Endothelial cell (in vitro differentiated cells): ENCODE measurements around the gene ATG5. TPM values are rescaled to one million over a fixed set of nuclear protein-coding genes. Genes with fewer than 3 reads are reported as not detected.
A peak's percentile ranks its signal among the peaks of the same experiment; 100 is the strongest.

ENCODE experiments used
- DNase-seq: peaks from one replicate; pipeline ENCODE4 v3.0.0; 2021; ENCODE audit warnings: low spot score
- H3K27ac Mint-ChIP-seq: one replicate; pipeline ENCODE4 v1.8.0; 2021; ENCODE audit warnings: mixed read lengths, inconsistent platforms; ENCODE audit not compliant: unreplicated experiment
- H3K27me3 Mint-ChIP-seq: one replicate; pipeline ENCODE4 v1.8.0; 2021; ENCODE audit warnings: mild to moderate bottlenecking, moderate library complexity, mixed read lengths, inconsistent platforms; ENCODE audit not compliant: unreplicated experiment
- H3K36me3 Mint-ChIP-seq: one replicate; pipeline ENCODE4 v1.8.0; 2021; ENCODE audit warnings: mild to moderate bottlenecking, low read depth, mixed read lengths, inconsistent platforms; ENCODE audit not compliant: unreplicated experiment
- H3K4me1 Mint-ChIP-seq: one replicate; pipeline ENCODE4 v1.8.0; 2021; ENCODE audit warnings: mild to moderate bottlenecking, mixed read lengths, inconsistent platforms; ENCODE audit not compliant: unreplicated experiment
- H3K4me3 Mint-ChIP-seq: one replicate; pipeline ENCODE4 v1.8.0; 2021; ENCODE audit warnings: mild to moderate bottlenecking, mixed read lengths, inconsistent platforms; ENCODE audit not compliant: unreplicated experiment
- H3K9me3 Mint-ChIP-seq: one replicate; pipeline ENCODE4 v1.8.0; 2021; ENCODE audit warnings: mixed read lengths, inconsistent platforms; ENCODE audit not compliant: unreplicated experiment
- total RNA-seq: library from RNA; stranded (reverse); fragmentation: NEBNext Ultra II Directional; extraction: Animal tissue kit (Norgen Biotek cat#: 25700); gene quantifications from one replicate; pipeline ENCODE4 v1.2.1, GENCODE V29; 2021; ENCODE audit not compliant: unreplicated experiment
- TF ChIP-seq, protein P1 (sequence below): fragments of 200-600 bp; sonication (generic); IDR thresholded peaks from one replicate; pipeline ENCODE4 v1.5.0; 2021; ENCODE audit warnings: antibody characterized with exemption; ENCODE audit not compliant: unreplicated experiment

The ATG5 gene
- total RNA-seq, 1 donor from 2014 or later, result 27.5 TPM

DNA sequence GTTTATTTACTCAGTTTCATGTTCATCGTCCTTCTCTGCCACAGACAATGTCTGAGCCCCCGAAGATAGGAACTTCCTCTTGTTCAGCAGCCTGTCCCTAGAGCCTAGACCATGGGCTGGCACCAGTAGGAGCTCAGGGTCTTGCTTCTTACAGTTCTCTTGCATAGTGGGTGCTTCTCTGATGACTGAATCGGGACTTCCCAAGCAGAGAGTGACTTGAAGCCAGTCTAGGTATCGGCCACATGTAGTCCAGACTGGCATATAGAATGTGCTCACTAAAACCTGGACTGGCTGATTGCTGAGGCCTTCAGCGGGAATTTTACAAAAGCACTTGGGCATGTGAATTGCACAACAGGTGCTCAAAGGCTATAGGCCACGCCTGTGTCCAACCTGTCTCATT, 187.4 kb downstream of the ATG5 start:
- Mint-ChIP-seq H3K36me3 (no peaks in the 10 kb centered on the region), H3K27ac (no peak overlapping the region)

DNA sequence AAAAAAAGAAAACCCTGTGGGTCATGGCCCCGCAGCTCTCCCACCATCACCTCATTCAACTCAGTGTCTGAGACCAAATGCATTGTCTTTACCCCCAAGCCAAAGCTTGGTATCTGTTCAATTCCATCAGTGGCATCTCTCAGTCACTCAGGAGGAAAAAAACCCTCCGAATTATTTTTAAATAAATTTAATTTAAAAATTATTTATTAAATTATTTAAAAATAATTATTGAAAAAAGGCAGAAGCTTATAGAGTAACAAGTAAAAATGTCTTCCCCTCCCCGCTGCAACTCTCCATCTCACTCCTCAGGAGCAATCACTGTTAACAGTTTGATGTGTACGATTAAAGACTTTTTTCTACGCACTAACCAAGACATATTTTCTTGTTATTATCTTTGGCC, 188.7 kb downstream of the ATG5 start:
- no peak for DNase-seq
- Mint-ChIP-seq H3K9me3 (no peaks in the 10 kb centered on the region), H3K27me3 (no peaks in the 10 kb centered on the region), H3K27ac (no peak overlapping the region), H3K4me1 (peaks cover 17% of the 10 kb centered on the region), H3K36me3 (no peaks in the 10 kb centered on the region), H3K4me3 (no peak overlapping the region)
- TF ChIP-seq, protein P1, sequence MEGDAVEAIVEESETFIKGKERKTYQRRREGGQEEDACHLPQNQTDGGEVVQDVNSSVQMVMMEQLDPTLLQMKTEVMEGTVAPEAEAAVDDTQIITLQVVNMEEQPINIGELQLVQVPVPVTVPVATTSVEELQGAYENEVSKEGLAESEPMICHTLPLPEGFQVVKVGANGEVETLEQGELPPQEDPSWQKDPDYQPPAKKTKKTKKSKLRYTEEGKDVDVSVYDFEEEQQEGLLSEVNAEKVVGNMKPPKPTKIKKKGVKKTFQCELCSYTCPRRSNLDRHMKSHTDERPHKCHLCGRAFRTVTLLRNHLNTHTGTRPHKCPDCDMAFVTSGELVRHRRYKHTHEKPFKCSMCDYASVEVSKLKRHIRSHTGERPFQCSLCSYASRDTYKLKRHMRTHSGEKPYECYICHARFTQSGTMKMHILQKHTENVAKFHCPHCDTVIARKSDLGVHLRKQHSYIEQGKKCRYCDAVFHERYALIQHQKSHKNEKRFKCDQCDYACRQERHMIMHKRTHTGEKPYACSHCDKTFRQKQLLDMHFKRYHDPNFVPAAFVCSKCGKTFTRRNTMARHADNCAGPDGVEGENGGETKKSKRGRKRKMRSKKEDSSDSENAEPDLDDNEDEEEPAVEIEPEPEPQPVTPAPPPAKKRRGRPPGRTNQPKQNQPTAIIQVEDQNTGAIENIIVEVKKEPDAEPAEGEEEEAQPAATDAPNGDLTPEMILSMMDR, result no peak

More for the DNA sequence above, 187.4 kb downstream of the ATG5 start:
- no peaks in the 10 kb centered on the region for H3K9me3 Mint-ChIP-seq
- H3K27me3 Mint-ChIP-seq, result peaks cover 2% of the 10 kb centered on the region
- H3K4me1 Mint-ChIP-seq, result peaks cover 22% of the 10 kb centered on the region
- no peak for DNase-seq
- no peak overlapping the region for H3K4me3 Mint-ChIP-seq
- TF ChIP-seq, protein P1, result no peak

DNA sequence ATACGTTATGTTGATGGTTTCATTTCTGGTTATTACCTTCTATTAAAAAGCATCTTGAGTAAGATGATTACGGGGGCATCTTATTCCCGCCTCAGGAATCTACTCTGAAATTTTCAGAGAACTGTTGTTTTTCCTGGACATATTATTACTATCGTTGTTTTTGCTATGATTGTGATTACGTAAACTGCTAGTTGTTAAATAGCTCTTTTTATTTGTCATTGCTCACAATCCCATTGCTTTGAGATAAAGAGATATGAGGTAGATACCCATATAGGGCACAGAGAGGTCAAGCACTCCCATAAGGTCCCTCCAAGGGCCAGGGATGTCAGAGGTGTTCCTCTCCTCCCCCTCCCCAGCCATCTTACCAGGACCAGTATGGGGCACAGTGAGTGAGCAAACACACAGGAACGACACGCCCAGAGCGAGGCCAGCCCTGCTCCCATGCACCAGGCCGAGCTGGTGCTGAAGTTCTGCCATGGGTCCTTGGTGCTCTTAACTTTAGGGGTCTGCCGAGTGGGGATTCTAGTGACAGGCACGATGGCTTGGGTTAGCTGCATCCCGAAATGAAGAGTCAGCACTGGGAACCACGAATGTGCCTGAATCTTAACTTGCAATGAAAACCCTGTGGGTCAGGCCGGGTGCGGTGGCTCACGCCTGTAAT, 189.5 kb downstream of the ATG5 start:
- Mint-ChIP-seq H3K4me3 (no peak overlapping the region), H3K27me3 (peaks cover 2% of the 10 kb centered on the region), H3K9me3 (no peaks in the 10 kb centered on the region), H3K4me1 (peaks cover 15% of the 10 kb centered on the region), H3K36me3 (no peaks in the 10 kb centered on the region), H3K27ac (peak overlapping the region; percentile 48)
- DNase-seq, result no peak
- TF ChIP-seq, protein P1, result no peak

DNA sequence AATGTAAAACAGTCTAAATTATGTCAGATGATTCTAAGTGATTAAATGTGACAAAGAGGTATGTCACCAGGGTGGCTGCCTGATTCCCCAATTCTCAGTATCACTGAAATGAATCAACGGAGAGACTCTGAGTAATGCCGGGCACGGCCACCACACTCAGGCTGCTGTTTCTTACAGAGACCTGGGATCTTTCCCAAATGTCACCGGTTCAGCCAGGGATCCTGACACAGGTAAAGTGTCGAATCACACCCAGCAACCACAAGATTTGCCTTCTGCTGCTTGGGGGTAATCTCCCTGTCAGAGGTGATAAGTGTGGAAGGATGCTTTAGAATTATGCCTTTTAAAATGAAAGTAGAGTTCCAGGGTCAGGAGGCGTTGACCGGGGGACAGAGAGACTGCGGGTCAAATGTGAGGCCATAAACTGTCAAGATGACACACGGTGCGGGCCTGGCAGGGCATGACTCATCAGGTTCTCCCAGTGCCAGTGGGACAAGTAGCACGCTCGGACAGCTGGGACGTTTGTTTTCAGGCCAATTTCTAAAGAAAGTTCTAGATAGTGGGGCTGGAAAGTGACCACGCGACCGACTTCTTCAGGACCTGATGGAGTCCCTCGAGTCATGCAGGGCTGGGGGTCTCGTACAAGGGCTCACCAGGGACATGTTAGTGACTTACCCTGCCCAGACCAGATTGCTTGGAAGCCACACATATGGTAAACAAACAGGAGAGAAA, 190.5 kb downstream of the ATG5 start:
- no peaks in the 10 kb centered on the region for H3K9me3 Mint-ChIP-seq
- no peaks in the 10 kb centered on the region for H3K36me3 Mint-ChIP-seq
- H3K4me3 Mint-ChIP-seq, result no peak overlapping the region
- TF ChIP-seq, protein P1, result no peak
- peak overlapping the region; percentile 48 for H3K27ac Mint-ChIP-seq
- H3K27me3 Mint-ChIP-seq, result peaks cover 3% of the 10 kb centered on the region
- peaks cover 15% of the 10 kb centered on the region for H3K4me1 Mint-ChIP-seq
- no peak for DNase-seq

Other genes starting within 250 kb of the ATG5 start
- gene PRDM1, start 239.4 kb downstream of the ATG5 start, total RNA-seq, result 19.6 TPM
- gene CRYBG1, start 35.0 kb upstream of the ATG5 start, total RNA-seq, result 0.08 TPM